Measurements from ENCODE around the gene FMC1. TPM values are rescaled to one million over a fixed set of nuclear protein-coding genes. Genes with fewer than 3 reads are reported as not detected.
A peak's percentile ranks its signal among the peaks of the same experiment; 100 is the strongest.

The FMC1 gene
- total and polyA plus RNA-seq, 4 experiments from 2014 or later = 6.7 to 66.8 (median 30.2) TPM

DNA sequence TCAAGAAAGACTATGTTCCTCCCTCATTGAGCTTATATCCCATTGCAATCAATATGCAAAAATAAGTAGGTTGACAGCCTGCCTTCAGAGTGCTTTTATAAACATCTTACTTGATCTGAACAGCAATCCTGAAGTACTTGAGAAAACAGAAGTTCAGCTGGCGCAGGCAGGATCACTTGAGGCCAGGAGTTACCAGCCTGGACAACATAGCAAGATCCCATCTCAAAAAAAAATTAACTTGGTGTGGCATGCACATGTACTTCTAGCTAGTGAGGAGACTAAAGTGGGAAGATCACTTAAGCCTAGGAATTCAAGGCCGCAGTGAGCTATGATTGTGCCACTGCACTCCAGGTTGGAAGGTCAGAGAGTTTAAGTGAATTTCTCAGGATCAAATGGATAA, 48.6 kb downstream of the FMC1 start:
- CTCF ChIA-PET (ENCODE audit: partially characterized antibody) = interaction anchor here (1.3 kb wide), 1 partner anchor 18 kb away, joined by 3 read pairs; no protein-coding TSS in a partner anchor
- DNase-seq = no peak
- Mint-ChIP-seq H3K9me3 (no peaks in the 10 kb centered on the region), H3K4me3 (no peak overlapping the region), H3K36me3 (peaks cover 30 to 60% of the 10 kb centered on the region in 2 donors), H3K4me1 (peaks cover 36 to 48% (median 36%) of the 10 kb centered on the region in 4 donors), H3K27ac (peak overlapping the region in 1 of 7 donors; percentile 24), H3K27me3 (no peaks in the 10 kb centered on the region)
- intact Hi-C loops (cut with micrococcal nuclease) = loop anchor here (10.0 kb wide), 1 partner anchor 45 kb away; the partner anchor contains the start of gene FMC1
- Histone ChIP-seq H3K4me3 (ENCODE audit: low read length in 2 of 2) (no peak overlapping the region), H3K4me1 (ENCODE audit: insufficient read depth, low read length) (peaks cover 15% of the 10 kb centered on the region), H3K27ac (ENCODE audit: low read depth, low read length) (no peak overlapping the region), H3K27me3 (ENCODE audit: insufficient read depth, low read length) (no peaks in the 10 kb centered on the region), H3K9me3 (ENCODE audit: control insufficient read depth in 1 of 2, low read length in 2 of 2) (no peaks in the 10 kb centered on the region), H3K36me3 (ENCODE audit: insufficient read depth, low read length) (peaks cover 23% of the 10 kb centered on the region)
- POLR2A ChIA-PET (ENCODE audit: partially characterized antibody) = interaction anchor here (0.6 kb wide), 1 partner anchor 295 kb away, joined by 3 read pairs; no protein-coding TSS in a partner anchor

- Histone ChIP-seq H3K27ac (ENCODE audit: low read depth, low read length) (no peak overlapping the region), H3K4me1 (ENCODE audit: insufficient read depth, low read length) (peaks cover 31% of the 10 kb centered on the region), H3K36me3 (ENCODE audit: insufficient read depth, low read length) (peaks cover 18% of the 10 kb centered on the region), H3K27me3 (ENCODE audit: insufficient read depth, low read length) (no peaks in the 10 kb centered on the region), H3K4me3 (ENCODE audit: low read length in 2 of 2) (no peak overlapping the region), H3K9me3 (ENCODE audit: control insufficient read depth in 1 of 2, low read length in 2 of 2) (no peaks in the 10 kb centered on the region)
- POLR2A ChIA-PET (ENCODE audit: partially characterized antibody) = interaction anchor here (3.5 kb wide), 1 partner anchor 34 kb away, joined by 15 read pairs; the partner anchor contains the start of gene LUC7L2
- H3K36me3 Mint-ChIP-seq = peaks cover 26 to 54% of the 10 kb centered on the region in 2 donors
- peak overlapping the region in 5 of 8 donors; percentile 3 to 62 (median 52) for H3K4me3 Mint-ChIP-seq
- DNase-seq = no peak
- H3K9me3 Mint-ChIP-seq = peaks cover 0 to 2% (median 0%) of the 10 kb centered on the region in 8 donors
- intact Hi-C loops (cut with micrococcal nuclease) = loop anchor here (10.0 kb wide), 1 partner anchor 49 kb away; the partner anchor contains the start of gene FMC1
- peak overlapping the region in 6 of 7 donors; percentile 3 to 88 (median 76) for H3K27ac Mint-ChIP-seq
- CTCF ChIA-PET (ENCODE audit: partially characterized antibody) = interaction anchor here (1.2 kb wide), 1 partner anchor 41 kb away, joined by 3 read pairs; no protein-coding TSS in a partner anchor
- H3K27me3 Mint-ChIP-seq = no peaks in the 10 kb centered on the region
- peaks cover 38 to 58% (median 47%) of the 10 kb centered on the region in 4 donors for H3K4me1 Mint-ChIP-seq
Observed at GRCh38 chr7:139393621-139394211, 52.6 kb downstream of the FMC1 start.

- H3K4me1 ChIP-seq (ENCODE audit: insufficient read depth, low read length) = peaks cover 31% of the 10 kb centered on the region
- H3K36me3 Mint-ChIP-seq = peaks cover 23 to 53% of the 10 kb centered on the region in 2 donors
- peaks cover 0 to 2% (median 0%) of the 10 kb centered on the region in 8 donors for H3K9me3 Mint-ChIP-seq
- peak overlapping the region; percentile 30 to 75 (median 56) for H3K4me3 Mint-ChIP-seq
- peak overlapping the region; percentile 33 to 81 (median 65) for H3K27ac Mint-ChIP-seq
- DNase-seq = peak in 4 of 5 donors; percentile 29 to 46 (median 32)
- ChIA-PET CTCF (ENCODE audit: partially characterized antibody) (interaction anchor here (0.5 to 0.7 kb wide), 2 partner anchors 40 to 865 kb away, joined by 3 read pairs; no protein-coding TSS in a partner anchor), POLR2A (ENCODE audit: partially characterized antibody) (interaction anchor here (0.6 to 3.5 kb wide), 5 partner anchors 27 to 55 kb away, joined by 3 to 15 read pairs (median 3); partner anchors contain the start of gene LUC7L2)
- intact Hi-C loops (cut with micrococcal nuclease) = loop anchor here (10.0 kb wide), 1 partner anchor 50 kb away; the partner anchor contains the start of gene FMC1
- H3K36me3 ChIP-seq (ENCODE audit: insufficient read depth, low read length) = peaks cover 13% of the 10 kb centered on the region
- peaks cover 32 to 50% (median 41%) of the 10 kb centered on the region in 4 donors for H3K4me1 Mint-ChIP-seq
- H3K4me3 ChIP-seq (ENCODE audit: low read length in 2 of 2) = no peak overlapping the region
- H3K27me3 Mint-ChIP-seq = no peaks in the 10 kb centered on the region
- H3K27me3 ChIP-seq (ENCODE audit: insufficient read depth, low read length) = no peaks in the 10 kb centered on the region
- no peak overlapping the region for H3K27ac ChIP-seq (ENCODE audit: low read depth, low read length)
- no peaks in the 10 kb centered on the region for H3K9me3 ChIP-seq (ENCODE audit: control insufficient read depth in 1 of 2, low read length in 2 of 2)
Observed at GRCh38 chr7:139394540-139394939, 53.4 kb downstream of the FMC1 start.

Other genes starting within 250 kb of the FMC1 start
- gene ZC3HAV1, start 231.6 kb upstream of the FMC1 start, total RNA-seq = 100 to 1,000 TPM; 154 to 159 TPM
- gene ZC3HAV1, start 231.6 kb upstream of the FMC1 start, polyA plus RNA-seq = 100 to 1,000 TPM; 150 to 169 TPM
- gene UBN2, start 110.1 kb upstream of the FMC1 start, total RNA-seq = 10 to 100 TPM; 23.6 to 26.7 TPM
- 1 to 10 TPM in 1 of 2 donors, under 1 TPM in 1; 0.49 to 3.5 TPM for gene UBN2, start 110.1 kb upstream of the FMC1 start, polyA plus RNA-seq
- gene LUC7L2, start 18.6 kb downstream of the FMC1 start, total RNA-seq = 100 to 1,000 TPM; 131 to 133 TPM
- gene LUC7L2, start 18.6 kb downstream of the FMC1 start, polyA plus RNA-seq = 10 to 100 TPM; 50.0 to 73.0 TPM
- gene KLRG2, start 142.3 kb downstream of the FMC1 start, total RNA-seq = not detected
- gene KLRG2, start 142.3 kb downstream of the FMC1 start, polyA plus RNA-seq = not detected
- not detected for gene CLEC2L, start 182.3 kb downstream of the FMC1 start, total RNA-seq
- not detected for gene CLEC2L, start 182.3 kb downstream of the FMC1 start, polyA plus RNA-seq